ENCODE data around the gene TRMT44.
"Not testable (repeated sequence)": the region's sequence is repeated elsewhere in the genome, so short reads cannot be mapped to it uniquely, and the experiment has no call there.

The TRMT44 gene

DNA sequence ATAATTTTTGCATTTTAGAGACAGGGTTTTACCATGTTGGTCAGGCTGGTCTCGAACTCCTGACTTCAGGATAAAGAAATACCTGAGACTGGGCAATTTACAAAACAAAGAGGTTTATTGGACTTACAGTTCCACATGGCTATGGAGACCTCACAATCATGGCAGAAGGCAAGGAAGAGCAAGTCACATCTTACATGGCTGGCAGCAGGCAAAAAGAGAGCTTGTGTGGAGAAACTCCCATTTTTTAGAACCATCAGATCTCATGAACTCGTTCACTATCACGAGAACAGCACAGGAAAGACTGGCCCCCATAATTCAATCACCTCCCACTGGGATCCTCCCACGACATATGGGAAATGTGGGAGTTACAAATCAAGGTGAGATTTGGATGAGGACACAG, 72.5 kb downstream of the TRMT44 start:
- DNase-seq (ENCODE audit: low read depth), result not testable (repeated sequence)

DNA sequence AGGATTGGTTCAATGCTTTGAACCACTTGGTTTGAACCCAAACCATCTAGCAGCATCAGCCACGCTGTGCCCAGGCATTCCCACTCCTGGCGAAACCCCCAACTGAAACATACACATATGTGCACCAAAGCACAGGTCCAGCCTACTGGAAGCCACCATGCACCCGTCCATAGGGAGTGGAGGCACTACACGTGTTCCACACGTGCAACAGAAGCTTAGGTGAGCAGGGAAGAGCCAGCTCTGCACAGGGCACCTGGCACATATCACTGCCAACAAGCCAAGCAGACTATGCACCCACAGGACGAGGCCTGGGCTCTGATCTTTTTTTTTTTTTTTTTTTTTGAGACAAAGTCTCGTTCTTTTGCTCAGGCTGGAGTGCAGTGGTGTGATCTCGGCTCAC, 73.4 kb downstream of the TRMT44 start:
- no peak for DNase-seq (ENCODE audit: low read depth)

DNA sequence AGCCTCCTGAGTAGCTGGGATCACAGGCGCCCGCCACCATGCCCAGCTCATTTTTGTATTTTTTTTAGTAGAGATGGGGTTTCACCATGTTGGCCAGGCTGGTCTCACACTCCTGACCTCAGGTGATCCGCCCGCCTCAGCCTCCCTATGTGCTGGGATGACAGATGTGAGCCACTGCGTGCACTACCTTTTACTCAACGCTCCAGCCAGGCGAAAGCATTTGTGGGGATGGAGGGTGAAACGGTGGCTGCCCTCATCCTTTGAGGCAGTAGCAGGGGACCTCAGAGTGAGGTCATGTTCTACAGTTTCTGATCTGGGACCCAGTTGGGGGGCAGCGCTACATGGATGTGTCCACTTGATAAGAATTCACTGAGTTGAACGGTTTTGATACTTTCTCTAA, 73.8 kb downstream of the TRMT44 start:
- DNase-seq (ENCODE audit: low read depth), result no peak

DNA sequence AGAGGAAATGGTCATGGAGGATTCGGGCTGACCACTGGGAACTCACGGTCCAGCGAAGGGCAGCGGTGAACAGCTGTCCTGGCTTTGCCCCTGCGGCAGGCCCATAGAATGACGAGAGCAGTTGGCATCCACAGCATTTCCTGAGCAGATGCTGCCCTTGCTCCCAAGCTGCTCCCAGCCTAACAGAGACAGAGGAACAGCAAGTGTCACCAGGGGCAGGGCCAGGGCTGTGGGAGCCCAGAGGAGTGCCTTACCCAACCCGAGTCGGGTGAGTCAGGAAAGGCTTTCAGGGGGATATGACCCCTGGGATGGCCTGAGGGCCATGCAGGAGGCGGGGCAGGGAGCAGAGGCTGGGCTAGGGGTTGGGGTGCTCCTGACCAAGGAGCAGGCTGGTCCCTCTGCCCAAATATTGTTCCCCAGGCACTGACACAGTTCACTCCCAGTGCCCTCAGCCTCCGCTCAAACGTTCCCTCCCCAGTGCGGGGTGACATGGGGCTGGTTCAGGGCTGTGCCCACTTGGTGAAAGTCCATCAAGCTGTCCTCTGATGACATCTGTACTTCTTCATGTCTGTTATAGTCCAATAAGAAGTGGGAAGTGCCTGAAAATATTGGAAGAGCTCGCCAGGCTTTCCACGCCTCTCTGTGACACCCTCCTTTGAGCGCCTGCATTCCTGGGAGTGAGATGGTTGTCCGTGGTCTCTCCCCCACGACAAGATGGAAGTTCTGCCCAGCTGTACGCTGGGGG, 74.9 kb downstream of the TRMT44 start:
- DNase-seq (ENCODE audit: low read depth), result no peak

DNA sequence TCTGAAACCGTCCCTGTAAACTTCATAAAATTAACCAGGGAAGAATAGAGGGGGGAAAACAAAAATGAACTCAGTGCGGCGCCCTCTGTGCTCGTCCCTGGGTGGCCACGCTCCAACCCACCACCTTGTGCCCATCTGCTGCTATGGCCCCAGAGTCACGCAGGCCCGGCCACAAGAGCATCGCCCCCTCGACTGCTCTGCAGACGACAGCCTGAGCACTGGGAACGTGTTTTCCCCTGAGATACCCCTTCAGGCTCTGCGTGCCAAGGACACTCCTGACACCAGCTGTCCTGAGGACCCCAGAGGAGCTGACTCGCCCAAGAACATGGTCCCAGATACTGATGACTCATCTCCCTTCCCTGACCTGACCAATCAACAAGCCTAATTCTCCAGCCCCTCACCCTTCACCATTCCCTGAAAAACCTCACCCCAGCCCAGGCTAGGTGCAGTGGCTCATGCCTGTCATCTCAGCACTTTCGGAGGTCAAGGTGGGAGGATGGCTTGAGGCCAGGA, 75.5 kb downstream of the TRMT44 start:
- DNase-seq (ENCODE audit: low read depth), result no peak

DNA sequence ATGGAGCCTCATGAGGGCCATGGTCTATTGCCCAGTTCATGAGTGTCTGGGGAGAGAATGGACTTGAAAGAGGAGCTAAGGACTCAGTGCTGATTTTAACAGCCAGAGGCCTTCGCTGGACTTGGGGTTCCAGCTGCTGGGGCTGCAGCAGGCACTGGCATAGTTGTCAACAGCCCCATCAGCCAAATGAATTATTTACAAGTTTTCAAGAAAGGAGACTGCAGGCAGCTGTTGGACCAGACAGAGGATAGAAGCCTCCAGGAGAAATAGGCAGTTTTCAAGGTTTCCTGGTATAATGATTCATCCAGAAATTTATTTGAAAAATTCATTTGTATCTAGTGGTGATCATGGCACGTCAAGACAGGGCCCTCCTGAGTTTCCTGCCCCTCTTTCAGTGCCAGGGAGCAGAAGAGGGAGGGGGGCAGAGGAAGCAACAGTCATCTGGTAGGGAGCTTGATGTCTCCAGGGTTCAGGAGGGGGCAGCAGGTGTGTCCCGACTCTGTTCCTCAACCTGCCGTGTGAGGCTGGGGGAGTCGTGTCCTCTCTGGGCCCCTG, 76.5 kb downstream of the TRMT44 start:
- no peak for DNase-seq (ENCODE audit: low read depth)

DNA sequence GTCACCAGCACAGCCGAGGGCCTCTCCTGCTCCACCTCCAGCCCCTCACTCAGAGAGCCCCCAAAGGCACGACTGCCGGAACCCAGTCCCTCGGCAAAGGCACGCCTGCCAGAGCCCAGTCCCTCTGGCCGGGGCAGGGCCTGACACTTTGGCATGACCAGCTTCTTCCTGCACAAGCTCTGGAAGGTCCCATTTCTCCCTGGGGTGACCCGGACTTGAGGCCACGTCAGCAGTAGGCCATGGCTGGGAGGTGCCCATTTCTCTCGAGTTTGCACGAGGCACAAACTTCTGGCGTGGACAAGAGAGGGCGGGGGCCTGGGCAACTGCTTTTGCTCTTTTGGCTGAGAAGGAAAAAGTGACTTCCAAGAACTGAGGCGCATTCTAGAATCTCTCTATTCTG, 77.4 kb downstream of the TRMT44 start:
- no peak for DNase-seq (ENCODE audit: low read depth)

DNA sequence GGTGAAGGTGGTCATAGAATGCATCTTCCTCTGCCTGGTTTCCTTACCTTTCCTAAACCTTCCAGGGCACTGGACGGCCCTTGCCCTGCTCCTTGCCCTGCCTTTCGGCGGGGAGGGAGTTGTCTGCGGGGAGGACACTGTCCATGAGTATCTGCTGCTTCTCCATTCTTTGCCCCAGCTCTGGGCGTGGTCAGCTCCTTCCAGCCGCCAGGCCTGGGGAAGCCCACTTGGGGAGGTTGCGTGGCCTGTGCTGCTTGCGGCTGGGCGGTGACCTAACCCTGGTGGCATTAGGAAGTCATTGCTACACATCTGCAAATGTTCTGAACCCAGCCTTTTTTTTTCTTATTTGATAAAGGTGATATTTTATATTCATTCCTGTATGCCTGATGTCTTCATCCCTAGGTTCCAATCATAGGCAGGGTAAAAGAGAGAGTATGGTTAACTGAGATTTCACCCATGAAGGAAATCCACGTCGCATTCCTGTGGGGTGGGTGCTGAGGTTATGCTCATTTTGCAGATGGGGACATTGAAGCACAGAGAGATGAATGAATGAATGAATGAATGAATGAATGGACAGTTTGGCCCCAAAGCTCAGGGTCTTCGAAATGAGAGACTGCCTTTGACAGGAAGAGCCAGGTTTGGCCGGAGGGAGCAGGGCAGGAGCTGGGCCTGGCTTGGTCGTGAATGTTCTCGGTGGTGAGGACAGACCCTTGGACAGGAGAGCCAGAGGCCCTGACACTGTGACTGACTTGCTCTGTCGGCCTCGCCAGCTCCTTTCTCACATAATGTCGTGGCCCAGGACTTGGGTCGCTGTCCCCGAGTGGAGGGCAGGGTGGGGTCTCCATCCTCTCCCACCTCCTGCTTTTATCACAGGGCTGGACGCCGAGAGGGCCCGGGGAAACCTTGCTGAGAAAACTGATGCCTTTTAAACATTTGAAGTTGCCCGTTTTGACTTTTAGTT, 81.9 kb downstream of the TRMT44 start:
- no peak for DNase-seq (ENCODE audit: low read depth)

DNA sequence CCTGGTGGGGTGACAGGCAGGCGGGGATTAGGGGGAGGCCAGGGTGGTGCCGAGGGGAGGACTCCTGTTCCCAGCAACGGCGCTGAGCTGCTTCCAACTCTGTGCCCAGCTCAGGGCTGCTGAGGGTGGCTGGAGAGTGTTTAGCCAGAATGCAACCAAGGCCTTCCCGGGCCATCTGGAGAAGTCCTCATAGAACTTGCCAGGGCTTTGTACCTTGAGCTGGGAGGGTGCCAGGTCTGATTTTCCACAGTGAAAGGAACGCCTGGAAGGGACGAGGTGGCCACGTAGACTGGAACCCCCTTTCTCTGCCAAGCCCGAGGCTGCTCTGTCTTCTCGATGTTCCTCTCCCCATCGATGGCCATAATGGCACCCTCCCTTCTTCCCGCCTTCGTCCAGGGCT, 82.6 kb downstream of the TRMT44 start:
- DNase-seq (ENCODE audit: low read depth), result no peak

DNA sequence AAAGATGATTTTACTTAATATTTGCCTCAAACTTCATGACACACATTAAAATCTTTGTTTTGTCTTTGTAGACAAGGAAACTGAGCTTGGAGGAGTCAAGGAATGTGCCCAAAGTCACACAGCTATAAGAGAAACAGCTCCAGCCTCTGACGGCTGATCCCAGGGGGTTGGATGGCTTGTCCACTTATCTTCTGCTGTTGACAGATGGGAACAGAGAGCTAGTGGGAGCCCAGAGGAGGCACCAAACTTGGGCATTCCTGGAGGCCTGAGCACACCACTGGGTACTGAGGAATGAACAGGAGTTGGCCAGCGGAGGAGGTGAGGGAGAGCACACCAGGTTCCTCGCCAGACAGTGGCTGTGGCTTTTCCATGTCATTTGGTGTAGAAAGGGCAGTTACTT, 83.2 kb downstream of the TRMT44 start:
- DNase-seq (ENCODE audit: low read depth), result no peak

DNA sequence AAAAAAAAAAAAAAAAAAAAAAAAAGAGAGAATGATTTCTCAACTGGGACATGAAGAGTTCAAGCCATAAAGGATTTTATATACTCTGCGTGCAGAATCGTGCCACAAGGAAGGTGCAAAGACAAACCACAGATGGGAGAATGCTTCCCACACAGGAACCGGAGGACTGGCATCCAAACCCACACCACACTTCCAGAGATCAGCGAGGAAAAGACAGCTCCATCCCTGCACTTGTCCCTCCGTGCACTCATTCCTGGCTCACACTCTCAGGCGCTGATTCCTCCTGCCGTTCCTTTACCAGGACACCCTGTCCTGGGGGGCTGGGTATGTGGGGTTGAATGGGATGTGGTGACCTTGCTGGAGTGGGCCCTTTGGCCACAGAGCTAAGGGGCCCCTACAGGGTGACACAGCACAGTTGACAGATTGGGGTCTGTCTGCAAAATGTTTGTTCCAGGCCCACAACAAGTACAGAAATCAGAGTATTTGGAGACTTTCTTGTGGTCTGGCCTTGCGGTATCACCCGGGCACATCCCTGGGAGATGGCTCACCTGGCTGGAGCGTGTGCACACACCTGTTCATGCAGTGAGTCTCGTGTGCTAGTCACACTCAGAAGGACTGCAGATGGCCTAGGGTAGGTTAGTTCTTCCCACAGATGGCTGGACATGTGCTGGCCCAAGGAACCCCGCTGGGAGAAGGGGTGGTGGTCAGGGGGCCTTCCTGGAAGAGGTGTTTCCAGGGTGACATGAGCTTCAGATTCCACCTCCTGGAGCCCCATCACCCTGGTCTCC, 84.2 kb downstream of the TRMT44 start:
- DNase-seq (ENCODE audit: low read depth), result no peak

DNA sequence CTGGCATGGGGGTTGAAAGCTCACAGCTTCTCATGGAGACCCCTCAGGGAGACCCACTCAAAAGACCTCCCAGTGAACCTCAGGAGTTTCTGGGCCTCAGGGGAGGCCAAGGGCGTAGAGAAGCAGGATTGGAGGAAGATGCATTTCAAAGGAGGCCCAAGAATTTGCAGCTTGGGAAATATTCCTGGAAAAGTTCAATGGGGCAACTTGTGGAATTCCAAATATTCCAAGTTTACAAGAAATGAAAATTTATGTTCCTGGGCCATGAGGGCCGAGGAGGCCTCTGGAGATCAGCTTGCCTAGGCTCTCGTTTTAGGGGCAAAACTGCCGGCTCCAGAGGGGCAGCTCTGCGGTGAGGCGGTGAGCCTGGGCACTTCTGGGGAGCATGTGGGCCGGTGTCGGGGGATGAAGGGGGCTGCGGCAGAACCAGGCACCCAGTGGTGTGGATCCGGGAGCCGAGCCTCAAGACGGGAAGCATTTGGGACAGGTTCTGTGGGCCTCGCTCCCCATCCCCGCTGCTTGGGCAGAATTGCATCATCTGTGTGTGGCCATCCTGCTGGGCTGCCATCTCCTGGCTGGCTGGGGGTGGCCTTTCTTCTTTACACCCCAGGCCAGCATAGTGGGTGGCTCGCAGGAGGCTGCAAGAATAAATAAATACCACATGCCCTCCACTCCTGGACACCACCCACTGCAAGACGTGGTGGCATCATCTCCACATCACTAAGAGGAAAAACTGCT, 85.0 kb downstream of the TRMT44 start:
- DNase-seq (ENCODE audit: low read depth), result no peak

Data from activated T-helper 1 cell treated with Interleukin-2 at 50 U/mL for 16 hours (primary cell).